ENCODE measurements around the gene RALGAPA2.
A peak's percentile ranks its signal among the peaks of the same experiment; 100 is the strongest.

Gene RALGAPA2

DNA sequence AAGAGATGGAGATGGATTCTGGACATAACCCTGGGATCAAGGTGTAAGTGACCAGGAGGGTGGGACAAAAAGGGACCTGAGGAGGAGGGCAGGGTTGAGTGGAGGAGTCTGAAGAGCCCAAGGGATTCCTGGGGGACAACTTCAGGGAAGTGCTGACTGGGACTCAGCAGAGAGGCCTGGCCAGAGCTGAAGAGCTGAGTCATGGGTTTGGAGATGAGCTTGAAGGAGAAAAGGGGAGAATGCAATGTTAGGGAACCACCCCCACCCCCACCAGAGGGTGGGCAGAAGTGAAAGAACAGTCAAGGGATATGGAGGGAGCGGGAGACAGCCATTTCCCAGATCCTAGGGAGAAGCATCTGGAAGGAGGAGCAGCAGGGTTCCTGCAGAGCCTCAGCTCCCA lies 289.3 kb downstream of the RALGAPA2 start:
- DNase-seq: no peak

- no peak for DNase-seq
Measured at GRCh38 chr20:20417876-20418676, 294.4 kb downstream of the RALGAPA2 start.

GRCh38 chr20:20415321-20415720 lies 297.1 kb downstream of the RALGAPA2 start:
- no peak for DNase-seq

DNA sequence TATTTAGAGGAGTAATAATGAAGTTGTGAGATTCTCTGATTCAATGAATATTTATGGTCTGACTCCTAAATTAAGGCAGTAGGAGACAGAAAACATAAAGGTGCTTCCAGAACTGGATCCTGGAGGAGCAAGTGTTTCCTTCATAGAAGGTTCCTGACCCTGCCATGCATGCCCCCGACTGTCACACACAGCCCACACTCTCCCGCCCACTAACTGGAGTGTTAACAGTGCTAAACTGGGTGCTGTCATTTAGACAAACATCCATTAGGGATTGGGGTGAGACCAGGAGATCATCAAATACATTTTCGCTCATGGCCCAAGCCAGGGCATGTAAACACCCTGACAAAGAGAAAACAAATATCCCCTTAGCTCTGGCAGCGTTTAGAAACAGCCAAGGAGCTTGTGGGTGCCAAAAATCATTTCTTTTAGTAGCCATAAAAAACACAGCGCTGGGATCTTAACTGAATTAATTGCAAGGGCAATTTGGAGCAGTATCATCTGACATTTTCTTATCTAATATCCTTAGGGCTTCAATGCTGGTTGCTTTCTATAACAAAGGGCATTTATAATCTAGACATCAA lies 297.7 kb downstream of the RALGAPA2 start:
- no peak for DNase-seq

- no peak for DNase-seq
Measured at GRCh38 chr20:20413810-20414281, 298.6 kb downstream of the RALGAPA2 start.

GRCh38 chr20:20412750-20413149 lies 299.7 kb downstream of the RALGAPA2 start:
- DNase-seq: no peak

- no peak for DNase-seq
Measured at GRCh38 chr20:20411836-20412235, 300.6 kb downstream of the RALGAPA2 start.

GRCh38 chr20:20411402-20411801 lies 301.0 kb downstream of the RALGAPA2 start:
- no peak for DNase-seq

DNA sequence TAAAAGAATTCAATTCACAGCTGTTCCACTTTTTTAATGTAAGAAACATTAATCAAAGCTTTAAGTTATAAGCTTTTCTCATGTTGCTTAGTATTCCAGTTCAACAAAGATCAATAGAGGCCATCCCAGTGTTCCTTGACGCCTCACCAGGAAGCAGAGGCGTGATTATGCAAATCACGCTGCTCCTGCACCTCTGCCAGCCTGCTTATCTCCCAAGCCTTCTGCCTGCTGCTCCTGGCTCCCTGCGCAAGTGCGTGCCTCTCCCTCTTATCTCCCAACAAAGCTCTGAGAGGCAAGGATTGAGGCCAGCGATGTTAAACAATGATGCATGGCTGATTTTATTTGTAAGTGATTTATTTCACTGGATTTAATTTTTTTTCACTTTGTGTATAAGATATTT lies 301.8 kb downstream of the RALGAPA2 start:
- DNase-seq: peak; percentile 84

- DNase-seq: no peak
Measured at GRCh38 chr20:20409331-20409730, 303.1 kb downstream of the RALGAPA2 start.

DNA sequence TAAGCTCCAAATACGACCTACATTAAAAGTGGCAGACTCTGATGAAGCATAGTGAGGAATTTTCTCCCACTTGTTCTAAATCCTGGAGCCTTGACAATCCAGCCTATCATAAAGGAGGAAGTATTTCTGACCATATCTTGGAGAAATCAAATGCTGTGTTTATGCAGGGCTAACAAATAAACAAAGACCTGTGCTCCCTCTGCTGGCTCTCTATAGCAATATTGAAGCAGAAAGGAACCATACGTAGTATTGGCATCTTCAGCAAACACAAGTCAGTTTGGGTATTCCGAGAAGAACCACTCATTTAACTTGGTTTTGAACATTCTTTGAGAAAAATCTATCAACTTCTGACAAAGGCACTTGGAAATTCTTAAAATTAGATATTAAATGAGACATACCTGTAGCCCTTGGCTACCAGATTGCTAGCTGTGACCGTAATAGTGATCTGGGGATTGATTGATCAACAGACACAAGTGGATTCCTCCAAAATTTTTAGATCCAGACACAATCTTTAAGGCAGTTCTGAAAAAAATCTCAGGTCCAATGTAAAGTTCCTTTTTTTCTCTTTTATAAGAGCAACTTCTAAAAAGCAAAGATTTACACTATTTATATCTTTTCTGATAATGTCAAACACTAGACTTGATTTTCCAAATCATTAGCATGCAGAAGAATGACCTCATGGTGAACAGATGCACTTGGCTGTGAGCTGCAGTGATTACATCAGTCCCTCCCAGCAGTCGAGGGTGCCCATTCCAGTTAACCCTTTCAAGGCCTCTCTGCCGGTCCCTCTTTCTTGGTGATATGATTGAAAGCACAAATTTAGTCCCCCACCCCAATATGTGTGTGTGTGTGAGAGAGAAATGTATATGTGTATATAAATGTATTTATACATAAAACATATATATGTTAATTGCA lies 304.3 kb downstream of the RALGAPA2 start:
- peak; percentile 23 for DNase-seq

GRCh38 chr20:20406306-20406705 lies 306.1 kb downstream of the RALGAPA2 start:
- no peak for DNase-seq

GRCh38 chr20:20405623-20406022 lies 306.8 kb downstream of the RALGAPA2 start:
- DNase-seq: no peak

GRCh38 chr20:20404633-20405032 lies 307.8 kb downstream of the RALGAPA2 start:
- no peak for DNase-seq

DNA sequence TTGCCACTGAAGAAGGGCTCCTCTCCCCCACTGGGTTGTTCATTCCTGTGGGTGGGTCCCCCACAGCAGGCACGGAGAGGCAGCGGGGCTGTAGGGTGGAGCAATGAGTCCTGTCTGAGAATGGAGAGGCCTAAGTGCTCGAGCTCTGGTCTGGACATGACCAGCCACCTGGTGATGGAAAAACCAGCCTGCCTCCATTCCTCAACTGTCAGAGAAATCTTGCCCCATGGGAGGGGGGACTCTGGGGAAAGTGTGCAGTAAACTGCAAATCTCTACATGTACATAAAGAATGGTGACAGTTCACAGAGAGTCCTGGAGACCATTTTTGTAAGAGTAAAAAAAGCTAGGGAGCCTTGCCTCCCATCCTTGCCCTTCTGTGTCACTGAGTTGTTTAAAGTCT lies 310.5 kb downstream of the RALGAPA2 start:
- DNase-seq: no peak

- DNase-seq: no peak
Measured at GRCh38 chr20:20399531-20400500, 312.6 kb downstream of the RALGAPA2 start.

DNA sequence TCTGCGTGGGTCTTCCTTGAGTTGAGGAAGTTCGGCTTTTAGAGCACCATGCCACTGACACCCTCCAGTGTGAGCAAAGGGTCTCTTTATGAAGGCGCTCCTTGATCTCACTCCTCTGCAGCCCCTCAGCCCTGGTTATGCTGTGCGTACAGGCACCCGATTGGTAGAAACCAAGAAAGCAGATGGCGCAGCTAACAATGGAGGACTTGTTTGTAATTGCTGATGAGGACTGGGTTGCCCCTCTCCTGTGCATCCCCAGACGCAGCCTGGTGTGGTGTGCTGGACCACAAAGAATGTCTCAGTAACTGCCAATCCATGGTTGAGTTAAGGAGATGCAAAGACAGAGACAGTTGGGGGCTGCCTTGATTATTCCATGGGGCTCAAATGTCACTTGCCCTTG lies 314.3 kb downstream of the RALGAPA2 start:
- DNase-seq: no peak

DNA sequence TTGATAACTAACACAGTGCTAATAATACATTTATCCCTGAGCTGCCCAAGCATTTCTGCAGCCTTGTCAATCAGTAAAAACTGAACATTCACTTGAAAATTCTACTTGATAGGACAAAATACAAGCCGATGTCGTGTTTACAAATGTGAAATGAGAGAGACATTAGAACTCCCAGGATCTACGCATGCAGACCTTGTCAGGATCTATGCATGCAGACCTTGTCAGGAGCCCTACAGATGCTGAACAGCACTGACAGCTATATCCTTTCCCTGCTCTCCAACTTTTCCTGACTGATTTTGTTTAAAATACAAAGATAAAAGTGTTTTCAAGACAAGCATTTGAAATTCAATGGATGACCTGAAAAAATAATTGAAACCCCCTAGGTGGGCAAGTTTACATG lies 315.6 kb downstream of the RALGAPA2 start:
- DNase-seq: no peak

DNA sequence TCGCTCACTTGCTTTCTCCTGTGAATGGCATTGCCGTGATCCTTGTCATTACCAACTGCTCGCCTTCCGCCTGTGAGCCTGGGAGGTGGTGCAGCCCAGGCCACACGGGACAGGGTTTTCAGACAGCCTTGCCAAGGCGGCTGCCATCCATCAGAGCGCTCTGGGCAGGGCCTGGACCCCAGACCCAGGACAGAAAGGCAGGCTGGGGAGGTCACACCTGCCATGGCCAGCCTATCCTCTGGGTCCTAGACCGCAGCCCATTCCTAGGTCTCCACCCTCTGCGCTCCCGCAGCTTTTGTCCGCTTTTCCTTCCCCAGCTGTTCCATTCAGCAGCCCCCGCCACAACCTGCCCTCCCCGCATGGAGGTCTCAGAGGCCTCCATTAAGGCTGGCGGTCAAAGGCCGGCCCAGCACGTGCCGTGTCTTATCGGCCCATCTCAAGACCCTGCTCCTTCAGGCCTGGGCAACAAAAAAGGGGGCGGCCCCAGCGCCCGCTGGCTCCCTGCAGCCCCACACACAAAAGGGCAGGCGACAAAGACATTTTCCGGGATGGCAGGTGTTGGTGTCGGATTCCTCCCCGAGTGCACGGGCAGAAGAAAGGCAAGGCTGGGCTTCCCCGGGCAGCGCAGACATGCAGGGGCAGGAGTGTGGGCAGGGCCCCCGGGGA lies 316.4 kb downstream of the RALGAPA2 start:
- DNase-seq: peak; percentile 66

- no peak for DNase-seq
Measured at GRCh38 chr20:20395087-20395486, 317.4 kb downstream of the RALGAPA2 start.

Measured in NCI-H2029 (cell line).